H1 (cell line): ENCODE data around the gene FAM222B. TPM values are rescaled to one million over a fixed set of nuclear protein-coding genes. Genes with fewer than 3 reads are reported as not detected.

Source experiments
- SAP30 ChIP-seq: fragments of 300-600 bp; sonication (generic); IDR thresholded peaks from 2 replicates; pipeline ENCODE4 v1.7.1; 2012; ENCODE audit warnings: low read length, moderate library complexity, mild to moderate bottlenecking, inconsistent platforms; ENCODE audit not compliant: insufficient read depth, insufficient replicate concordance
- polyA plus RNA-seq, 7 experiments: library from polyadenylated mRNA; depleted of rRNA in 3 of 7; stranded (reverse) in 5 of 7; unstranded in 2 of 7; fragments of >200 nt in 5 of 7; fragments of 200-250 nt in 2 of 7; gene quantifications; 1 replicate in 5 of 7; 2 replicates in 1 of 7; 4 replicates in 1 of 7; pipeline versions ENCODE4 v1.2.1 to v1.2.3, GENCODE V29; 2011 to 2013; ENCODE audit warnings: missing spikeins in 2 of 7, mixed read lengths in 2 of 7
- total RNA-seq: library from RNA; stranded (reverse); fragmentation: NEBNext Ultra II Directional; extraction: Animal tissue kit (Norgen Biotek cat#: 25700); gene quantifications from 2 replicates; pipeline ENCODE4 v1.2.1, GENCODE V29; 2021
- TF ChIP-seq, protein P1 (sequence below): fragments of 300-600 bp; sonication (generic); IDR thresholded peaks from 2 replicates; pipeline ENCODE4 v1.7.1; 2012; ENCODE audit warnings: low read length, moderate library complexity, mild to moderate bottlenecking, inconsistent platforms; ENCODE audit not compliant: insufficient replicate concordance

Gene FAM222B
- total and polyA plus RNA-seq, 2 of the 8 experiments (the other 6 are each of a cell fraction or from before 2014, with no cell fraction given) = 42.1 to 81.7 TPM

DNA sequence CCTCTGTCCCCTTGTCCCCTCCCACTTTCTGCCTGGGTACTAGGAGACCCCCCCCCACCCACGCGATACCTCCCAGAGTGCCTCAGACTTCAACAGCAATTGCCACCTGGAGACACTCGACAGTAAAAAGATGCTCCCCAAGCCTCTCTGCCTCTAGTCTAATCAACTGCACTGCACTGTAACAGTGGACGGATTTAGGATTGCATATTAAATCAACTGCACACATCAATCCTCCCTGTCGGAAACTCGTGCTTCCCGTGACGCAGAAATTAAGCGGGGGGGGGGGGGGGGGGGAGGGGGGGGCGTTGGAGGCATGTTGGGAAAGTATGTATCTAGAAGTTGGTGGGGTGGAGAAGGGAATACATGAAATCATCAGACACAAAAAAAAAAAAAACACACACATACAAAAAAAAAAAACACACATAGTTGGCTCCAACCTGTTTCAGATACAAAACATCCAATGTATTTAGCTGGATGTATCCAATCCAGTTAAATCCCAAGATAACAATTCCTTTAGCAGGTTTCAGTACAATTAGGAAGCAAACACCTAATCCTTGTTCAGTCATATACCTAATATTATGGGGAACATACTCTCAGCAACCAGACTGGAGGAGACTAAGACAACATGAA, 29.7 kb downstream of the FAM222B start (continued):
- TF ChIP-seq, protein P1, sequence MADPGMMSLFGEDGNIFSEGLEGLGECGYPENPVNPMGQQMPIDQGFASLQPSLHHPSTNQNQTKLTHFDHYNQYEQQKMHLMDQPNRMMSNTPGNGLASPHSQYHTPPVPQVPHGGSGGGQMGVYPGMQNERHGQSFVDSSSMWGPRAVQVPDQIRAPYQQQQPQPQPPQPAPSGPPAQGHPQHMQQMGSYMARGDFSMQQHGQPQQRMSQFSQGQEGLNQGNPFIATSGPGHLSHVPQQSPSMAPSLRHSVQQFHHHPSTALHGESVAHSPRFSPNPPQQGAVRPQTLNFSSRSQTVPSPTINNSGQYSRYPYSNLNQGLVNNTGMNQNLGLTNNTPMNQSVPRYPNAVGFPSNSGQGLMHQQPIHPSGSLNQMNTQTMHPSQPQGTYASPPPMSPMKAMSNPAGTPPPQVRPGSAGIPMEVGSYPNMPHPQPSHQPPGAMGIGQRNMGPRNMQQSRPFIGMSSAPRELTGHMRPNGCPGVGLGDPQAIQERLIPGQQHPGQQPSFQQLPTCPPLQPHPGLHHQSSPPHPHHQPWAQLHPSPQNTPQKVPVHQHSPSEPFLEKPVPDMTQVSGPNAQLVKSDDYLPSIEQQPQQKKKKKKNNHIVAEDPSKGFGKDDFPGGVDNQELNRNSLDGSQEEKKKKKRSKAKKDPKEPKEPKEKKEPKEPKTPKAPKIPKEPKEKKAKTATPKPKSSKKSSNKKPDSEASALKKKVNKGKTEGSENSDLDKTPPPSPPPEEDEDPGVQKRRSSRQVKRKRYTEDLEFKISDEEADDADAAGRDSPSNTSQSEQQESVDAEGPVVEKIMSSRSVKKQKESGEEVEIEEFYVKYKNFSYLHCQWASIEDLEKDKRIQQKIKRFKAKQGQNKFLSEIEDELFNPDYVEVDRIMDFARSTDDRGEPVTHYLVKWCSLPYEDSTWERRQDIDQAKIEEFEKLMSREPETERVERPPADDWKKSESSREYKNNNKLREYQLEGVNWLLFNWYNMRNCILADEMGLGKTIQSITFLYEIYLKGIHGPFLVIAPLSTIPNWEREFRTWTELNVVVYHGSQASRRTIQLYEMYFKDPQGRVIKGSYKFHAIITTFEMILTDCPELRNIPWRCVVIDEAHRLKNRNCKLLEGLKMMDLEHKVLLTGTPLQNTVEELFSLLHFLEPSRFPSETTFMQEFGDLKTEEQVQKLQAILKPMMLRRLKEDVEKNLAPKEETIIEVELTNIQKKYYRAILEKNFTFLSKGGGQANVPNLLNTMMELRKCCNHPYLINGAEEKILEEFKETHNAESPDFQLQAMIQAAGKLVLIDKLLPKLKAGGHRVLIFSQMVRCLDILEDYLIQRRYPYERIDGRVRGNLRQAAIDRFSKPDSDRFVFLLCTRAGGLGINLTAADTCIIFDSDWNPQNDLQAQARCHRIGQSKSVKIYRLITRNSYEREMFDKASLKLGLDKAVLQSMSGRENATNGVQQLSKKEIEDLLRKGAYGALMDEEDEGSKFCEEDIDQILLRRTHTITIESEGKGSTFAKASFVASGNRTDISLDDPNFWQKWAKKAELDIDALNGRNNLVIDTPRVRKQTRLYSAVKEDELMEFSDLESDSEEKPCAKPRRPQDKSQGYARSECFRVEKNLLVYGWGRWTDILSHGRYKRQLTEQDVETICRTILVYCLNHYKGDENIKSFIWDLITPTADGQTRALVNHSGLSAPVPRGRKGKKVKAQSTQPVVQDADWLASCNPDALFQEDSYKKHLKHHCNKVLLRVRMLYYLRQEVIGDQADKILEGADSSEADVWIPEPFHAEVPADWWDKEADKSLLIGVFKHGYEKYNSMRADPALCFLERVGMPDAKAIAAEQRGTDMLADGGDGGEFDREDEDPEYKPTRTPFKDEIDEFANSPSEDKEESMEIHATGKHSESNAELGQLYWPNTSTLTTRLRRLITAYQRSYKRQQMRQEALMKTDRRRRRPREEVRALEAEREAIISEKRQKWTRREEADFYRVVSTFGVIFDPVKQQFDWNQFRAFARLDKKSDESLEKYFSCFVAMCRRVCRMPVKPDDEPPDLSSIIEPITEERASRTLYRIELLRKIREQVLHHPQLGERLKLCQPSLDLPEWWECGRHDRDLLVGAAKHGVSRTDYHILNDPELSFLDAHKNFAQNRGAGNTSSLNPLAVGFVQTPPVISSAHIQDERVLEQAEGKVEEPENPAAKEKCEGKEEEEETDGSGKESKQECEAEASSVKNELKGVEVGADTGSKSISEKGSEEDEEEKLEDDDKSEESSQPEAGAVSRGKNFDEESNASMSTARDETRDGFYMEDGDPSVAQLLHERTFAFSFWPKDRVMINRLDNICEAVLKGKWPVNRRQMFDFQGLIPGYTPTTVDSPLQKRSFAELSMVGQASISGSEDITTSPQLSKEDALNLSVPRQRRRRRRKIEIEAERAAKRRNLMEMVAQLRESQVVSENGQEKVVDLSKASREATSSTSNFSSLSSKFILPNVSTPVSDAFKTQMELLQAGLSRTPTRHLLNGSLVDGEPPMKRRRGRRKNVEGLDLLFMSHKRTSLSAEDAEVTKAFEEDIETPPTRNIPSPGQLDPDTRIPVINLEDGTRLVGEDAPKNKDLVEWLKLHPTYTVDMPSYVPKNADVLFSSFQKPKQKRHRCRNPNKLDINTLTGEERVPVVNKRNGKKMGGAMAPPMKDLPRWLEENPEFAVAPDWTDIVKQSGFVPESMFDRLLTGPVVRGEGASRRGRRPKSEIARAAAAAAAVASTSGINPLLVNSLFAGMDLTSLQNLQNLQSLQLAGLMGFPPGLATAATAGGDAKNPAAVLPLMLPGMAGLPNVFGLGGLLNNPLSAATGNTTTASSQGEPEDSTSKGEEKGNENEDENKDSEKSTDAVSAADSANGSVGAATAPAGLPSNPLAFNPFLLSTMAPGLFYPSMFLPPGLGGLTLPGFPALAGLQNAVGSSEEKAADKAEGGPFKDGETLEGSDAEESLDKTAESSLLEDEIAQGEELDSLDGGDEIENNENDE = no peak
- TF ChIP-seq SAP30 = peak; percentile 39
